ENCODE data around the gene STS.
"Not testable (repeated sequence)": the region's sequence is repeated elsewhere in the genome, so short reads cannot be mapped to it uniquely, and the experiment has no call there.

The STS gene

DNA sequence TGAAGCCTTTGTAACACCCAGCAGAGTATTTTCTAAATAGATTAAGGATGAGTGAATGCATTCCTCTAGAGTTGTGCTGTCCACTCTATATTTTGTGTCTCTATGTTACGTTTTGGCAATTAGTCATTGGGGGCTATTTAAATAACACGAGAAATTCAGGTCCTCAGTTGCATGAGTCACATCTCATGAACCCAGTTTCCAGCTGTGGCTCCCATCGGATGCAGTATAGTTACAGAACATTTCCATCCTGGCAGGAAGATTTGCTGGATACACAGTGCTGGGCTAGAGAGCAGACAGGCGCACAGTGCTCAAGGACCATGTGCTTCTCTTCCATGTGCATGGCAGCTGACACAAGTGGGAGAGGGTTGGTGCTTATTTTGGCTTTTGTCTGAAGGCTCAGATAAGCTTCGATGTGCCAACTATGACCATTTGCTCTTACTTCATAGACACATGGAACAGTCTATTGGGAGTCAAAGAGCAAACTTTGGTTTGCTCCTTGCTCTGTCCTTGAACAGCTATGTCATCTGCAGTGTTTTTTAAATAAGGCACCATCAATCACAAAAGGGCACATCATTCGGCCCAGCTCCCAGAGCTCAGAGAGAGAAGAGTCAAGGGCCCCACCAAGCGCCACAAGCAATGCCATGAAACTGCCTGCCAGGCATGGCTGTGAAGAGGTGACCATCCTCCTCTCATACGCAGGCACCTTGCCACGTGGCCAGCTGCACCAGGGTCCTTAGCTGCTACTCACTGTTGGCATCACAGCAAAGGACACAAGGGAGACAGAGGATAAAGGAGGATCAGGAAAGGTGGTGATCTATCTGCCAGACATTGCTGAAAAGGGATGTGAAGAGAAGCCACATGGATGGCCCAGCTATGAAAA lies 8.1 kb upstream of the STS start:
- peak; percentile 86 for DNase-seq

DNA sequence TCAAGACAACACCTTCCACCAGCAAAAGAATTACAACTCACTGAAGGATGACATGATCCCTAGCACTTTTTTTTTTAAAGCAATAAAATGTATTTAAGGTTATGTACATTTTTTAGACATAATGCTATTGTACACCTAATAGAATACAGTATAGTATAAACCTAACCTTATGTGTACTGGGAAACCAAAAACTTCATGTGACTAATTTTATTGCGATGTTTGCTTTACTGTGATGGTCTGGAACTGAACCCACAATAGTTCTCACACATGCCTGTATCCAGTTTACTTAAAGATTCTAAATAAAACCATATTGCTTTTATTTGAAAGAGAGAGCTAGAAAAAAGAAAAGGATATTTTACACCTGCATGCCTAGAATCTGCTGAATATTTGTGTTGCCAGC lies 4.4 kb upstream of the STS start:
- no peak for DNase-seq

DNA sequence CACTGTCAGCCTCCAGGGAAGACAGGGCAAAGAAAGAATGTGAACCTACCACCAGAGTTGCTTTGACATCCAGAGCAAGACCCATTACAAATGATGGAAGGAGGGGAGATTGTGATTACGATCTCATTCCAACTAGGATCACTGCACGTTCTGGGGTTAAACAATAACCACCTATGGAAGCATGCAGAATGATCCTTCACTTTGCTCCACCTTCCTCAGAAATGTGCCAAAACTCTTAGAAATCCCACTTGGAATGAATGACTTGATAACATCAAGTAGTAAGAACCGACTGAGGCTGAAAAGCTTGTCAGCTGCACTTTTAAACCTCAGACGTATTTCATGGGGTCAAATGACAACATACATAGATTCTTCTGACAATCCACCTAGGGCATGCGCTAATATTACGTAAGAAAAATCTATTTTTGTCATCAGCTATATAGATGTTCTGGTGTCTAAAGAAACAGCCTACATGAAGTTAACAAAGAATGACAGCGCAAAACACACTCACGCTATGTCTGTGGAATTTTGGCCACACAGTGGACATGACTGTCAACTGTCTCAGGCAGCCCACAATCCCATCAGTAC lies 3.5 kb upstream of the STS start:
- no peak for DNase-seq

DNA sequence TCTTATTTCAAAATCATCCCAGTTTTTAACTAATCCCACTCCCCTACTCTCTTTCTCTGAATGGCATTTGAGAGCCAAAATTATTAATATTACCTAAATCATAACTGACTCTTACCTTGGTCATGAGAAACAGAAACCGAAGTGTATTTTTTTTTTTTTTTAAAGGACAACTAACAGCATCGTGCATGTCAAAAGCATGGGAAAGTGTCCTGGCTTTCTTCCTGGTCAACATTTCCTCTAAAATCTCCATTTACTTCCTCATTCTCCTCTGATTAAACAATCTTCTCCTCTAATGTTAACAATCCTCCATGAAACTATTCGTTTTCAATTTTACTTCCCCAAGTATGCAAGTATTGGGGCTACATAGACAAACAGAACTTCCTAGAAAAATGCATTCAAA lies 2.1 kb upstream of the STS start:
- peak; percentile 3 for DNase-seq

DNA sequence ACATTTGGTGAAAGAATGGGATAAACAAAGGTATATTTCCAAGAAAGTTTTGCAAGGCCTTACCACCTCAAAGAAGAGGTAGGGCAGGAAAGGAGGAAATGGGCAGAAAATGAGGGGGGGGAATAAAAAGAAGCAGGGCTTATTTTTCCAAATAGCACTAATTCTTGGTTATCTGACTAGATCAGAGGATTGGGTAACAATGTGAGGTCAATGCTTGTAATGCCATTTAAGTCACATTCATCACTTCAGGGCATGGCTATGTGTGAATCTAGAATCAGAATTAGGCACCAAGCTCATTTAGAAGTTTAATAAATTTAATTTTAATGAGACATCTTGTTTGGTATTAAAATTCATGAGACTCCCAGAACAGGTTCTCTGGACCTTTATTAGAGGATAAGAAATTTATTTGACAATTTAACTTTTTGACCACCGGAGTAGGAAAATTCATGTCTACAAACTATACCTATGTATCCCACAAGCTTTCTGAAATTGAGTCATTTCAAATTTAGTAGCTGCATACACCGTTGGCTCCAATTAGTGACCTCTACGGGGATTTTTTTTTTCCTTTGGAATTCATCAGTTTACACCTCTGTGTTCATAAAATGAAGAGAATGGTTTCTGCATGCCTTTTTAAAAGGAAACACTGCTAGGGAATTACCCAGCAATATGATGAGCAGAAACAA lies 1.4 kb upstream of the STS start:
- no peak for DNase-seq

DNA sequence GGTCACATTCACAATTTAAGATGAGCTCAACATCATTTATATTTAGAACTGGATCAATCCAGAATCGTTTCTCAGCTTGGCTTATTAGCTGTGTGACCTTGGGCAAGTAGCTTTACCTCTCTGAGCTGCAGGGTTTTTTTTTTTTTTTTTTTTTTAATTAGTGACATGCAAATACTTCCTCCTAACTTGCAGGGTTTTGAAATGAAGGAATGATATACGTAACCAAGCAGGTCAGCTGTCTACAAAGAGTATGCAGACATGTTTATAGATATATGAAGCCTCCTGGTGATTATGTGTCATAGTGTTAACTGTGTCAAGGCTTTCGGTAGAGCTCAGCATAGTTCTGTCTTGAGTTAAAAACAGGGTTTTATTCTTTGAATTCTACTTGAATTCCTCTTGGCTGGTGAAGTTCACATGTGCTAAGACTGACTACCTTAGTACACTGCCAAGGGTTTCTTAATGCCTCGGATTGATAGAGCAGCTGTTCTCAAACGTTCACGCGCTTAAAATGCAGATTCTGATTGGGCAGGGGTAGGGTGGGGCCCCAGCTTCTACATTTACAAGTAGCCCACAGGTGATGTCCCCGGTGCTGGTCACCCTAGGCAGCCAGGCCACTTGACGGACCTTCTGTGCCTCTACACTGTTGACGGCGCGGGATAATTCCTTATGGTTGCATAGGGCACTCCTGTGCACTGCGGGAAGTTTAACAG lies 654 bp upstream of the STS start:
- peak; percentile 15 for DNase-seq

DNA sequence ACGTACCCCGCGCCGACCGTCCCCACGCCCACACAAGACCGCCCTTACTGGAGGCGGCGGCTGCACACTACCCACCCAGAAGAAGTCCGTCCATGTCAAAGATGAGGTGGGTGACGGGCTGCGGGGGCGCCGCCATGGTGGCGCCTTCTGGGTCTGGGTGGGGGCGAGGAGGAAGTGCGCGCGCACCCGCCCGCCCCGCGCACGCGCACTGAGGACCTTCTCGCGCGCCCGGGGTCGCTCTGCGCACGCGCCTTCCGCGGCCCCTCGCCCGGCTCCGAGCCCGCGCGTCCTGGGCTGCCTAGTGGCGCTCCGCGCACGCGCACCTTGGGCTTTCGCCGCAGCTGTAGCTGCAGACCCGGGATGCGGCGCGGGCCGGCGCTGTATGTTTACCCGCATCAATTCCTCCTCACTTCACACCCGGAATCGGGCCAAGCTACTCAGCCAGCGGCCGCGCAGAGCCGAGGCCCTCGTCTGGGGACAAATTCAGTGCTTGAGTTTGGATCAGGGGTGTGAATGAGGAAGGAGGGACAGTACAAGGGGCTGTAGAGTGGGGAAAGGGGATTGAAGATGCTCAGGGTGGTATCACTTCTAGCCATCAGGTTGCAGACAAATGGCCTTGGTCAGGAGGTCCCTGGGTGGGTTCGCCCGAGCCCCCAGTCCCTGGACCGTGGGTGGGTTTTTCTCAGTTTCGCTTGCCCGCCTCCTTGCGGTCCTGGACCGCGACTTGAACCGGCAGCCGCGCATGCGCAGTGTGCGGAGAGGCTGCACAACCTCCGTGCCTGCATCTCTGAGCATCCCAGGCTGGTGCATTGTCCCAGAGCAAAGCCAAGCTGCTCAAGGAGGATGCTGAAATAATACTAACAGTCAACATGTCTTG lies 704 bp downstream of the STS start, which contains the start of gene PUDP:
TSS of gene PUDP (minus strand) at position 176 of the 877 bp plus-strand sequence. CDS start at position 136, 40 bp downstream.
- DNase-seq: peak; percentile 69

DNA sequence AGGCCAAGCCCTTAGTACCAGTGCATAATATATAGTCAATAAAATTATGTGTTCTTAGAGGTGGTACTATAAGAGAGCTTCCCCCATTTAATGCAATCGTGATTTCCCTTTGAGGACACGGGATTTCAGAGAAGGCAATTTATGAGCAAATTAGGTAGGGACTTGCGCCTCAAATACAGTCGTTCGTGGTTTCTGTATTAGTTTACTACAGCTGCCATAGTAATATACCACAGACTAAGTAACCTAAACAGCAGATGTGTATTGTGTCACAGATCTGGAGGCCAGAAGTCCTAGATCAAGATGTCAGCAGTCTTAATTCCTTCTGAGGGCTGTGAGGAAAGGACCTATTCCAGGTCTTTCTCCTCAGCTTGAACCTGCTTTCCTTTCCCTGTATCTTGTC lies 1.9 kb downstream of the STS start:
- no peak for DNase-seq

DNA sequence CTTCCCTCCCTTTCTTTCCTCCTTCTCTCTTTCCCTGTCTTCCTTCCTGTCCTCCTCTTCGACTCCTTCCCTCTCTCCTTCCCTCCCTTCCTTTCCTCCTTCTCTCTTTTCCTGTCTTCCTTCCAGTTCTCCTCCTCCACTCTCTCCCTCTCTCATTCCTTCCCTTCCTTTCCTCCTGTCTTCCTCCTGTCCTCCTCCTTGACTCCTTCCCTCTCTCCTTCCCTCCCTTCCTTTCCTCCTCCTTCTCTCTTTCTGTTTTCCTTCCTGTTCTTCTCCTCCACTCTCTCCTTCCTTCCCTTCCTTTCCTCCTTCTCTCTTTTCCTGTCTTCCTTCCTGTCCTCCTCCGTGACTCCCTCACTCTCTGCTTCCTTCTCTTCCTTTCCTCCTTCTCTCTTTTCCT lies 5.7 kb downstream of the STS start:
- no peak for DNase-seq

DNA sequence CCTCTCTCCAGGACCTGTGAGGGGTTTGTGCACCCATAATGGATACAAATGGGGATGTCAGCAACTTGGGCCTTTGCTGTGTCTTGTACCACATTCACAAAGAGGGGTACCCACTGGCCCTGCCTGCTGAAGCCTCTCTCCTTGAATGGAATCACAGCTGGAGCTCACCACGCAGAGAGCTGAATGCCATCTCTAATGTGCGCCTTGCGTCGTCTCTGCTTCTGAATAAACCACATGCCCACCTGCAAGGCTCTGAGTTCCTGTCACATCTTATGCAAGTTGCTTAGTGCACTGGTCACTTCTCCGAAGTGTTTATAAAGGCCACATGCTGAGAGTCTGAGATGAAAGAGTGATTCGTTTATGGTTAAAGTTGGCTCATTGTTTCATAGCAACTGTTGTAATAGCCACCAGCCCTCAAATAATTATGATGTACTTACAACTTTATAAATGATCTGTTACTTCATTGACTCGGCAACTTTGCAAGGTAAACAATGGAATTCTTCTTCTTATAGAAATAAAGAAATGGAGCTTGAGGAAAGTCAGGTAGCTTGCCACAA lies 6.6 kb downstream of the STS start:
- DNase-seq: no peak

DNA sequence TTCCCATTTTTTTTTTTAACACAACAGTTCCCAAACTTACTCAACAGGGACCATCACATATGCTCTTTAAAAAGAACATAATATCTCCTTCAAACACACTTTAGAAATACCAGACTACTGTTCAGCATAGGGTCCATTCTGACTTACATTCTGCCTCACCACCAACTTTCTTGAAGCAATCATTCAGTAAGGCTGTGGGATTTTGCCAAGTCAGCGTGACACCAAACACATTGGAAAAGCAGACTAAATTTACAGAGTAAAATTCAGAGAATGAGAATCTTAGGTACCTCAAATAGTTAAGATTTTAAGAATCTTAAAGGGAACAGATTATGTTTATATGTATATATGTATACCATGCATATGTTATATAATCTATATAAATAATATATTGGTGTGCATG lies 7.7 kb downstream of the STS start:
- DNase-seq: no peak

DNA sequence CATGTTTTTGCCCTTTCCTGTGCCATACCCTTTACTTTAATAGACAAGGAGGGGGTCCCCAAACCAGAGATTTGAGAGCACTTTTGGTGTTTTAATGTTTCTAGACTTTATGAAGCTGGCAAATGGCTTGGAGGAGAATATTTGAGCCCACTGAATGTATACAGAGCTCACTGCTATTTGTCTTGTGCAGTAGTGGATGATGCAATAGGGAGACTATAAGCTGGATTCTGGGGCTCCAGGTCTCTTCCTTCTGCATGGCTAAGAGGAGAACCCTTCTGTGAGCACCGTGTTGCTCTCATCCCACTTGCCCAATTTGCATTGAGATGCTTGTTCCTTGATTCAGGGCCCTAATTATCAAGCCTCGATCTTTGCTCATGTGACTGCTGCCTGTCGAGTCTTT lies 9.4 kb downstream of the STS start:
- no peak for DNase-seq

DNA sequence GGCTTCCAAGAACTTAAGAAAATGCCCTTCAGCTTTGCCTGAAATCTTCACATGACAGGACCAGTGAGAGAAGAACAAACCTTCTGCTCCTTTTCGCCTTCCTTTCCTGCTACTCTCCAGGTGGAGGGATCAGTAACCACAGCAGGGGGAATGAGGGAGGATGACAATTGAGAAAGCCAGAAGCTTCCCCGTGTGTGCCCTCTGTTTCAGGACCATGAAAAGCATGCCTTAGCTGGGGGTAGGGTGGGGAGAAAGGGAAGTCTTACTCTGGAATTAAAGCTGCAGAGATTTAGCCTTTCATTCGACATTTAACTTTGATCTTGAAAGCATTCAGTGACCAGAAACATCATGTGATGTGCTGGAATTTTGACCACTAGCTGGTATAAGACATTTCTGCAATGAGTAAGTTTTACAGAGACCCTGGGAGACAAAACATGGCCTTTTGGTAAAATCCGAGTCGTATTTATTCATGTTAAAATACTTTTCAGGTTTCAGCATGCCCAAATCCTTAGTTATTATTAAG lies 11.0 kb downstream of the STS start:
- no peak for DNase-seq

DNA sequence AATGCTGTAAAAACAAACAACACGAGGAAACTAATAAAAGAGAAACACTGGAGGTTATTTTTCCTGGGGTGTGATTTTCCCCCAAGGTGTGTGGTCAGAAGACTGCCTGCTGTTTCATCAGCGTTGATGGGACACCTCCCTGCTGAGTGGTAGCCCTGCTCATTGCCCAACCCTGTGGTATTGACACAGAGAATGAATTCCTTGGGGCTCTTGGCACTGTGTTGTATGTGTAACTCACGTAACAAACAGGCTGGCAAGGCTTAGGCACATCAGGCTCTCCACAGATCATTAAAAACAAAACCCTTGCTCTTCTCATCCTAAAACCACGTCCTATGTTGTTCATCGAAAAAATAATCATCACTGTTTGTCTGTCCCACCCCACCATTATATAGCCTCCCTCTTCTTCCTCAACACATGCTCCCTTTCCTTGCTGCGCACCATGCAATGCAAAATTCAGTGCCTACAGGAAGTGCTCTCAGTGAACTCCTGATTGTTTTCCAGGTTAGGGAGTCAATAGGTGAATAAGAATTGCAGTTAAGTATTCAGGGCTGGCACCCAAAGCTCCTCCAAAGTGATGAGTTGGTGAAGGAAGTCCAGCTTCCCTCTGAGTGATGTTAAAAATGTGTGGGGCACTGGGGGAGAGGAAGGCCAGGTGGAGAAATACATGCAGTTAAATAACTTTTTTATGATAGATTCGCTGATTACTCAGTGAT lies 11.8 kb downstream of the STS start:
- DNase-seq: no peak

DNA sequence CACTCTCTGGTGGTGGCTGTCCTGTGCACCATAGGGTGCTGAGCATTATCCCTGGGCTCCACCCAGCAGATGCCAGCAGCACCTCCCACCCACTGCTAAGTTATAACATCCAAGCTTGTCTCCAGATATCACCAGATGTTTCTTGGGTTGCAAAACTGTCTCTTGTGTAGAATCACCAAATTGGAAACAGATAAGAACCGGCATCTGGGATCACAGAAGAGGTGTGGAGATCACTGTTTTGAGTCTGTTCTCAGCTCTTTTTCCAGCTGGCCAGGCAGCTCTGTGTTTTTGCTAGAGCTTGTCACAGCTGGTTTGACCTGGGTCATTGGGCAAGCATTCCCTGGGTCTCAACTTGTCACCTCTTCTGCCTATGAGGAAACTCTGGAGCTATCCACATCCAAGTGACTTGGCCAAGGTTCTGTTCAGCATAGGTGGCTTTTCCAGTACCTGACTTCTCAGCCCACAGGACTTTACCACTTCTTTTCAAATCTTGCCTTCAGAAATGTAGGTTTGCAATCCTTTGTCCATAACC lies 15.7 kb downstream of the STS start:
- DNase-seq: no peak

DNA sequence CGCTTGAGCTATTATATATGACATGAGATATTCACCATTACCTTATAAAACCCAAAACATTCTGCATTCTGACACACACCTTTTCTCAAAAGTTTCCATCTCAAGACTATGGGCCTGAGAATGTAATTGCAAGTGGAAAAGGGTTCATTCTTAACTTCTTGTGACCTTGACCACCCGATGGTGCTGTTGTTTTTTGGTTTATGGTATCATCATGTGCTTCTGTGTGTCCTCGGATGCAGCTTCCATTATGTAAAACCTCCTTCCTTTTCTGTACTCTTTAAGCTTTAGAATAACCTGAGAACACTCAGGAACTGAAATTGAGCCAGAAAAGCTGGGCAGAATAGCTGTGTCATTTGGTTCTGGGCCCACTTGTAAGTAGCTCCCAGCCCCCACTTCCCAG lies 16.7 kb downstream of the STS start:
- DNase-seq: no peak

DNA sequence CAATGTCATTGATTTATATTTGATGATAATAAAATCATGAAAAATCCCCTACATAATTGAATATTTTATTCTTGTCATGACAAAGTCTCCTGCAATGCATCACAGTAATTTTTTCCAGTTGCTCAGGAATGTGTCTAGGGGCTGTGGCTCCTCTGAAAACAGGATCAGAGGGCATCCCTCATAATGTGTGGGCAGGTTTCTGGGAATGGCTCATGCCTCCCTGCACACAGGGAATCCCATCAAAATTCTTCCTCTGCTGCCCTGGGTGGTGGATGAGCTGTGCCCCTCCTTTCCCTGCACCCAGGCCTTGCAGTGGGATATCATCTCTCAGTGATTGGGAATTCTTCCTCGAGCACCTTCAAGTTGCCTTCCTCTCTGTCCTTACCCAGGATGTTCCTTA lies 20.9 kb downstream of the STS start:
- DNase-seq: no peak

DNA sequence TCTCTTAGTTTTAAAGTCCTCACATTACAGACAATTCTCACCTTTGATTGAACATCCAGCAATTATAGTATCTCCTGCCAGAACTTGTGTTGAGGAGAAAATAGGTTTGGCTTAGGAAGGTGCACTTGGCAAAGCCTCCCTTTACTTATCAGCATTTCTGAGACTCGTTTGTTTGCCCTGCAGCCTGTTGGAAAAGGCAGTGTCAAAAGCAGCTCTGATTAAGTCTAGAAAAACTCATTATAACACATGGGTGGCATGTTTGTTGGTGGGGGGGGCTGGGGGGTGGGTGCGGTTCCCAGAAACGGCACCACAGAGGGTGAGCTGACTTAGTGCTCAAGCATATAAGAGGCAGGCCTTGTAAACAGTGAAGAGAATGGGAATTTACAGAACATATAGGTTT lies 22.1 kb downstream of the STS start:
- no peak for DNase-seq

DNA sequence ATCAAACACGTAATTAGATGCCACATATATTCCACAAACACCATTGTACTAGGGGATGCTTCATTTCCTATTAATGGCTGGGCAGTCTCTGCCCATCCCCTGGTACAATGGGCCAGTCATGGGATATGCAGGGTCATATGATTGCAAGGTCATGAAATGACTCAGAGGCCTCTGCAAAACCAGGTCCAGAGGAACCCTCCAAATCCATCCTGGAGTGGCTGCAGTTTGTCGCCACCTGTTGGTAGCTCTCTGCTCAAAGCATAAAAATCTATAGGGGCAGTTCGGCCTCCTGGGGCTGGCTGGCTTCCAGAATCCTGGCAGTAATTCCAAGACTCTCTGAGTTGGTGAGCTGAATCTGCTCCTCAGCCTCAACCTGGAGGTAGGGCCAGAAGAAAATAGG lies 23.4 kb downstream of the STS start:
- peak; percentile 3 for DNase-seq

DNA sequence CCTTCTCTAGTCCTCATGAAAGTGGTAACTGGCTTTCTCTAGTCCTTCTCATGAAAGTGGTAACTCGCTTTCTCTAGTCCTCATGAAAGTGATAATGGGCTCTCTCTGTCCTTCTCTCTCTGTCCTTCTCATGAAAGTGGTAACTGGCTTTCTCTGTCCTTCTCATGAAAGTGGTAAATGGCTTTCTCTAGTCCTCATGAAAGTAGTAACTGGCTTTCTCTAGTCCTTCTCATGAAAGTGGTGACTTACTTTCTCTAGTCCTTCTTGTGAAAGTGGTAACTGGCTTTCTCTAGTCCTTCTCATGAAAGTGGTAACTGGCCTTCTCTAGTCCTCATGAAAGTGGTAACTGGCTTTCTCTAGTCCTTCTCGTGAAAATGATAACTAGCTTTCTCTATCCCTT lies 31.3 kb downstream of the STS start:
- not testable (repeated sequence) for DNase-seq

DNA sequence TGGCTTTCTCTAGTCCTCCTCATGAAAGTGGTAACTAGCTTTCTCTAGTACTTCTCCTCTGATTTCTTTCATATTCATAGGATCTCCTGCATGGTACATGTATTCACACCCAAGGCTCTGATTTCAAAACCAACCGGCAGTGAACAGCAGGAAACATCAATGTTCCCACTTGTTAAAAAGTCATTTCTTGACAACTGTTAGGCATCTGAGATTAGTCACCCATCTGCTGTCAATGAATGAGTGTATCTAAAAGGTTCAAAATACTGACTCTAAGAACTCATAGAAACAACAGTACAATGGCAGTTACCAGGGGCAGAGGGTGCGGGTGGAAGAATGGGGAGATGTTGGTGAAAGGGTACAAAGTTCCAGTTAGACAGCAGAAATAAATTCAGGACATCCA lies 31.9 kb downstream of the STS start:
- DNase-seq: no peak

Measured in HCEC 1CT (cell line).